HG02970 (cell line): ENCODE measurements around the gene GCH1.

Source experiments
- ATAC-seq: cut with Tn5 transposase; IDR thresholded peaks from one replicate; pipeline ENCODE4 v1.9.1; 2021; ENCODE audit warnings: mild to moderate bottlenecking, moderate library complexity, moderate number of reproducible peaks; ENCODE audit not compliant: unreplicated experiment, low FRiP score

The GCH1 gene

GRCh38 chr14:54830650-54831049, 72.0 kb downstream of the GCH1 start:
- ATAC-seq: no peak

GRCh38 chr14:54829486-54830224, 73.0 kb downstream of the GCH1 start:
- no peak for ATAC-seq

GRCh38 chr14:54828037-54828436, 74.6 kb downstream of the GCH1 start:
- no peak for ATAC-seq

GRCh38 chr14:54823757-54824549, 78.7 kb downstream of the GCH1 start:
- no peak for ATAC-seq

GRCh38 chr14:54822685-54823084, 79.9 kb downstream of the GCH1 start:
- ATAC-seq: no peak

- no peak for ATAC-seq
Measured at GRCh38 chr14:54818201-54819133, 84.2 kb downstream of the GCH1 start.

GRCh38 chr14:54817506-54817905, 85.1 kb downstream of the GCH1 start:
- ATAC-seq: no peak

- no peak for ATAC-seq
Measured at GRCh38 chr14:54816450-54816849, 86.2 kb downstream of the GCH1 start.

- ATAC-seq: no peak
Measured at GRCh38 chr14:54815515-54815914, 87.1 kb downstream of the GCH1 start.

- ATAC-seq: no peak
Measured at GRCh38 chr14:54815016-54815415, 87.6 kb downstream of the GCH1 start.

GRCh38 chr14:54814076-54814475, 88.5 kb downstream of the GCH1 start:
- ATAC-seq: no peak

GRCh38 chr14:54813081-54813480, 89.5 kb downstream of the GCH1 start:
- no peak for ATAC-seq

GRCh38 chr14:54812617-54813016, 90.0 kb downstream of the GCH1 start:
- ATAC-seq: no peak

GRCh38 chr14:54809767-54810166, 92.9 kb downstream of the GCH1 start:
- ATAC-seq: no peak

- ATAC-seq: no peak
Measured at GRCh38 chr14:54808326-54809161, 94.1 kb downstream of the GCH1 start.

- no peak for ATAC-seq
Measured at GRCh38 chr14:54807881-54808280, 94.7 kb downstream of the GCH1 start.

GRCh38 chr14:54807428-54807827, 95.2 kb downstream of the GCH1 start:
- ATAC-seq: no peak

GRCh38 chr14:54806616-54807015, 96.0 kb downstream of the GCH1 start:
- no peak for ATAC-seq

- no peak for ATAC-seq
Measured at GRCh38 chr14:54805445-54806322, 96.9 kb downstream of the GCH1 start.
